Activated CD4-positive, alpha-beta T cell treated with anti-CD3 and anti-CD28 coated beads, Interleukin-2, amount 10 ng/mL, durations not matched to agents 7 days and 5 days (primary cell): ENCODE results near the gene NAA60. TPM values are rescaled to one million over a fixed set of nuclear protein-coding genes. Genes with fewer than 3 reads are reported as not detected.
A peak's percentile ranks its signal among the peaks of the same experiment; 100 is the strongest.
"Not testable (repeated sequence)": the region's sequence is repeated elsewhere in the genome, so short reads cannot be mapped to it uniquely, and the experiment has no call there.

Experiments used
- CTCF ChIA-PET: fragments of 350-600 bp; sonication (Branson Sonifier 250); formaldehyde crosslinking; loops from one replicate; lab custom pipeline; 2021; ENCODE audit warnings: antibody characterized with exemption; lab: Charles Lee
- POLR2A ChIA-PET: fragments of 350-600 bp; sonication (Branson Sonifier 250); formaldehyde crosslinking; loops from one replicate; lab custom pipeline; 2021; ENCODE audit warnings: antibody characterized with exemption; lab: Charles Lee
- DNase-seq: peaks from one replicate; pipeline ENCODE4 v3.0.0-alpha.2; 2020
- H3K27ac Mint-ChIP-seq: one replicate; pipeline ENCODE4 v1.8.0; 2021; ENCODE audit warnings: mild to moderate bottlenecking, moderate library complexity, mixed read lengths
- H3K27me3 Mint-ChIP-seq: one replicate; pipeline ENCODE4 v1.8.0; 2021; ENCODE audit warnings: mixed read lengths
- H3K36me3 Mint-ChIP-seq: one replicate; pipeline ENCODE4 v1.8.0; 2021; ENCODE audit warnings: low read depth, mixed read lengths
- H3K4me1 Mint-ChIP-seq: one replicate; pipeline ENCODE4 v1.8.0; 2021; ENCODE audit warnings: mixed read lengths
- H3K4me3 Mint-ChIP-seq: one replicate; pipeline ENCODE4 v1.8.0; 2021; ENCODE audit warnings: mild to moderate bottlenecking, moderate library complexity, mixed read lengths
- H3K9me3 Mint-ChIP-seq: one replicate; pipeline ENCODE4 v1.8.0; 2021; ENCODE audit warnings: mixed read lengths
- total RNA-seq, 2 experiments: library from RNA; stranded (reverse); gene quantifications; one replicate each; pipeline ENCODE4 v1.2.3, GENCODE V29; 2021

Gene NAA60
- total RNA-seq, 2 experiments from 2014 or later, result 42.6 to 59.1 TPM

DNA sequence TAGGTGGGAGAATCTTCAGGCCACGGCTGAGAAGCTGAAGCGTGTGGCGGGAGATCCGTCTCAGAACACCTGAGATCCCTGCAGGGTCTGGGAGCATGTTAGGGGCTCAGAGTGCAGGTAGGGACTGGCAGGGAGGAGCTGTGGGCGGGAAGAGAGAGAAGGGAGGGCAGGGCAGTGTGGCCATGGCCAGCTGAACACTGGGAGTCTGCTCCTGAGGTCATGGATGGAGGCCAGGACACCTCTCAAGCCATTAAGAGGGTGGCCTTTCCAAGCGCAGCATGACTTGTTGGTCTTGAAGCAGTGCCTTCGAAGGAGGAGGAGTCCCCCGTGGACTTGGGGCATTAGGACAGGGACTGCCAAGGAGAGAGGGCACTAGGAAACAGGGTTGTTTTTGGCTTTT, 23.7 kb downstream of the NAA60 start:
- Mint-ChIP-seq H3K27ac (no peak overlapping the region), H3K9me3 (no peaks in the 10 kb centered on the region), H3K4me1 (peaks cover 41% of the 10 kb centered on the region), H3K27me3 (no peaks in the 10 kb centered on the region), H3K36me3 (peaks cover 39% of the 10 kb centered on the region), H3K4me3 (no peak overlapping the region)
- ChIA-PET POLR2A (no interaction called here), CTCF (no interaction called here)
- no peak for DNase-seq

DNA sequence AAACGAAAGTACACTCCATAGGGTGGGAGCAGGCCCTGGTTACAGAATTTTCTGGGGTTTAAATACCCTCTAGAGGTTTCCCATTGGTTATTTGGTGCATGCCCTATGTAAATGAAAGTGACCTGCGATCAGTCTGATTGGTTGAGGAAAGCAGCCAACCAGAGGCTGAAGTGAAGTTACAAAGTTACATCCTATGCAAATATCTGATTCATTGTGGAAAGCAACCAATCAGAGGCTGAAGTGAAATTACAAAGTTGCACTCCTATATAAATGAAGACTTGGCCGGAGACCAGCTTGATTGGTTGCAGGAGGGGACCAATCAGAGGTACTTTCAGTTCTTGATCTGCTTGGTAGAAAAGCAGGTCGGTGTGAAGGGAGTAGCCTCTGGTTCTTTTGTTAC, 24.4 kb downstream of the NAA60 start:
- no peak overlapping the region for H3K4me3 Mint-ChIP-seq
- ChIA-PET POLR2A (no interaction called here), CTCF (no interaction called here)
- no peaks in the 10 kb centered on the region for H3K27me3 Mint-ChIP-seq
- no peak for DNase-seq
- H3K27ac Mint-ChIP-seq, result peak overlapping the region; percentile 50
- peaks cover 43% of the 10 kb centered on the region for H3K4me1 Mint-ChIP-seq
- no peaks in the 10 kb centered on the region for H3K9me3 Mint-ChIP-seq
- H3K36me3 Mint-ChIP-seq, result peaks cover 44% of the 10 kb centered on the region

DNA sequence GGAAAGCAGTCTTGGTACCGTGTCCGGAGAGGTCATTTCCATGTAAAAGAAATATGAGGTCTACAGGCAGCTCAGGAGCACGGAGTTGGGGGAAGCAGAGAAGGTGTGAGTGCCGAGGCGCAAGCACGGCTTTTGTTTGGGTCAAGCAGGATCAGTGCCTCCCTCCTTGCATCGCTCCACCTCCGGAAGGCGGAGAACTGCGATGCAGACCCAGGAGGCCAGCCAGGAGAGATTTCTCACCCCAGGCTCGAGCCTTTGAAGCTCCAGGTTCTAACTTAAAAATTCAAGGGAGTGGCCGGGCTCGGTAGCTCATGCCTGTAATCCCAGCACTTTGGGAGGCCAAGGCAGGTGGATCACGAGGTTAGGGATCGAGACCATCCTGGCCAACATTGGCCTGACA, 25.0 kb downstream of the NAA60 start:
- ChIA-PET POLR2A (no interaction called here), CTCF (no interaction called here)

DNA sequence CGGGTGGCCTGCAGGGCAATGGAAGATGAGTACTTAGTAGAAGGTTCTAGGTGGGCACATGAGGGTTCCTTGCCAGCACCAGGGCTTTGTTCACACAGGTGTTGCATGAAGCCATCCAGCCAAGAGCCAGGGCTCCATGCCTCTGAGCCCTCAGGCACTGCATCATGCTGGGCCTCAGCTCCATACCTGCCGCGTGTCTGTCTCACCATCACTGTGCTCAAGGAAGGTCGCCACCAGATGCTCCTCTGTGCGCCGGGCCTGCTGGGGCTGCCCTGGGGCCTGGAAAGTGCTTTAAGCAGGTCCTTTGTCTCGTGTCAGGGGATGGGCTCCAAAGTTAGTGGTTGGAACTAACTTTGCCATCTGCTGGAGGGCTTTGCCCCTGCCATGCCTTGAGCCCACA, 26.3 kb downstream of the NAA60 start:
- Mint-ChIP-seq H3K27me3 (no peaks in the 10 kb centered on the region), H3K27ac (no peak overlapping the region), H3K9me3 (no peaks in the 10 kb centered on the region), H3K4me1 (peaks cover 35% of the 10 kb centered on the region), H3K36me3 (peaks cover 47% of the 10 kb centered on the region), H3K4me3 (no peak overlapping the region)
- ChIA-PET CTCF (no interaction called here), POLR2A (no interaction called here)
- DNase-seq, result no peak

More for the DNA sequence above, 25.0 kb downstream of the NAA60 start:
- Mint-ChIP-seq H3K36me3 (peaks cover 50% of the 10 kb centered on the region), H3K9me3 (no peaks in the 10 kb centered on the region), H3K4me1 (peaks cover 45% of the 10 kb centered on the region), H3K27ac (no peak overlapping the region), H3K4me3 (no peak overlapping the region), H3K27me3 (no peaks in the 10 kb centered on the region)
- no peak for DNase-seq

DNA sequence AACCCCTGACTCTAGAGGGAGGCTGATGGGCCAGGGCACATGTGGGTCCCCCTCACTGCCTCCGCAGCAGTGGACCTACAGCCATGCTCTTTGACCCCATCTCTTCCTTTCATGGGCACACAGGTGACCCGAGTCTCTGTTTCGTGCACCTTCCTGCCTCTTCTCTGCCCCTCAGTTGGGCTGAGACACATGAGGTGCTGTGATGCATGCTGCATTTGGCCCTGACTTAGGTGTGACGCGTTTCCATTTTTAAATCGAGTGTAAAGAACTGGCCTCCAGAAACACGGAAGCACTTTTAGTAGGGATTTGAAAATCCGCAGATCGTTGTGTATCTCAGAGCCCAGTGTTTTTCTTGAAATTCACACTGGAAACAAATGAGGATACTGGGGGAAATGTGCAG, 27.2 kb downstream of the NAA60 start:
- CTCF ChIA-PET, result no interaction called here
- Mint-ChIP-seq H3K36me3 (peaks cover 44% of the 10 kb centered on the region), H3K27me3 (no peaks in the 10 kb centered on the region), H3K4me3 (no peak overlapping the region), H3K27ac (no peak overlapping the region), H3K9me3 (no peaks in the 10 kb centered on the region), H3K4me1 (peaks cover 30% of the 10 kb centered on the region)
- POLR2A ChIA-PET, result no interaction called here
- no peak for DNase-seq

DNA sequence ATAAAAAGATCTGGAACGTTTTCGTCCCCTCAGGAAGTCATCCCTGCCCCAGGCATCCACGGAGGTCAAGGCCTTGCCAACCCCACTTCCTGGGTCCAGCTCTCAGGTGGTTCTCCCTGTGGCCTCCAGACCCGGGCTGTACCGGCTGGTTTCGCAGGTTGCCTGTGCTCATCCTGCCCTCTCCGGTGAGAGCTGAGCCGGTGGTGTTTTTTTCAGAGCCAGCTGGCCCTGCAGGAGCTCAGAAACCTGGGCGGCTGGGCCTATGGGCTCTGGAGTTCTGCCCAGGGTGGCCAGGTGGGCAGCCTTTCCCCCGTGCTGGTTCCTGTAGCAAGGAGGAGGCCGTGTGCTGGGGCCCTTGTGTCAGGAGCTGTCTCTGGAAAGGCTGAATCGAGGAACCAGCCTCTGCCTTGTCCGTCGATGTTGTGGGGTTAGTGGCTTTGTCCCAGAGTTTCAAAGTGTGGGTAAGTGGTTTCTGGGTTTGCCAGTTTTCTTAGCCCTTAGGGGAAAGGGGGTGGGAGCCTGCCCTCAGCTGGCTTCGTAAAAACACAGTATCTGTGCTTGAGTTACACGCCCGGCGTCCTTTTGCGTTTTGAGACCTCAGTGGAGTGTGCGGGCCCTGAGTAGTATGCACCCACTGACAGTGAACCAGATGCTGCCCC, 28.2 kb downstream of the NAA60 start:
- Mint-ChIP-seq H3K9me3 (no peaks in the 10 kb centered on the region), H3K36me3 (peaks cover 36% of the 10 kb centered on the region), H3K4me3 (no peak overlapping the region), H3K4me1 (peaks cover 25% of the 10 kb centered on the region), H3K27me3 (no peaks in the 10 kb centered on the region), H3K27ac (no peak overlapping the region)
- ChIA-PET CTCF (interaction anchor here (0.6 to 1.3 kb wide), 2 partner anchors 29 to 264 kb away, joined by 3 to 4 read pairs; partner anchors contain the start of gene CLUAP1), POLR2A (no interaction called here)
- DNase-seq, result no peak

DNA sequence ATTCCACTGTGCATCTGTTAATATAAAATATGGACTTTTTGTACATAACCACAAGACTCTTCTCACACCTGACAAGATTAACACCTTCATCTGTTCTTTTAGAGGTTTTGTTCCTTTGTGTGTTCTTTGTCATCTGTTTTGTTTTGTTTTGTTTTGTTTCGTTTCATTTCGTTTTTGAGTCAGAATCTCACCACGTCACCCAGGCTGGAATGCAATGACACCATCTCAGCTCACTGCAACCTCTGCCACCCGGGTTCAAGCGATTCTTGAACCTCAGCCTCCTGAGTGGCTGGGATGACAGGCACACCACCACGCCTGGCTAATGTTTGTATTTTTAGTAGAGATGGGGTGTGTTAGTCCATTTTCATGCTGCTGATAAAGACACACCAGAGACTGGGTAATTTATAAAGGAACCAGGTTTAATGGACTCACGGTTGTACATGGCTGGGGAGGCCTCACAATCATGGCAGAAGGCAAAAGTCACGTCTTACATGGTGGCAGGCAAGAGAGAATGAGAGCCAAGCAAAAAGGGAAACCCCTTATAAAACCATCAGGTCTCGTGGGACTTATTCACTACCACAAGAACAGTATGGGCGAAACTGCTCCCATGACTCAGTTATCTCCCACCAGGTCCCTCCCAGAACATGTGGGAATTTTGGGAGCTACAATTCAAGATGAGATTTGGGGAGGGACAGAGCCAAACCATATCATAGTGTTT, 29.6 kb downstream of the NAA60 start:
- Mint-ChIP-seq H3K27me3 (no peaks in the 10 kb centered on the region), H3K36me3 (peaks cover 29% of the 10 kb centered on the region), H3K4me1 (peaks cover 14% of the 10 kb centered on the region), H3K4me3 (no peak overlapping the region), H3K27ac (no peak overlapping the region), H3K9me3 (no peaks in the 10 kb centered on the region)
- ChIA-PET POLR2A (no interaction called here), CTCF (interaction anchor here (1.3 kb wide), 1 partner anchor 28 kb away, joined by 4 read pairs; the partner anchor contains the start of gene CLUAP1)
- no peak for DNase-seq

DNA sequence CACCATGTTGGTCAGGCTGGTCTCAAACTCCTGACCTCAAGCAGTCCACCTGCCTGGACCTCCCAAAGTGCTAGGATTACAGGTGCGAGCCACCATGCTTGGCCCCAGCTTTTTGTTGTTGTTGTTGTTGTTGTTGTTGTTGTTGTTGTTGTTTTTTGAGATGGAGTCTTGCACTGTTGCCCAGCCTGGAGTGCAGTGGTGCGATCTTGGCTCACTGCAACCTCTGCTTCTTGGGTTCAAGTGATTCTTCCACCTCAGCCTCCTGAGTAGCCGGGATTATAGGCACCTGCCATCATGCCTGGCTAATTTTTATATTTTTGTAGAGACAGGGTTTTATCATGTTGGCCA, 30.1 kb downstream of the NAA60 start:
- Mint-ChIP-seq H3K36me3 (peaks cover 26% of the 10 kb centered on the region), H3K4me1 (peaks cover 14% of the 10 kb centered on the region)
- CTCF ChIA-PET, POLR2A ChIA-PET, H3K9me3 Mint-ChIP-seq, H3K27ac Mint-ChIP-seq, DNase-seq, H3K27me3 Mint-ChIP-seq, H3K4me3 Mint-ChIP-seq: not testable (repeated sequence)

DNA sequence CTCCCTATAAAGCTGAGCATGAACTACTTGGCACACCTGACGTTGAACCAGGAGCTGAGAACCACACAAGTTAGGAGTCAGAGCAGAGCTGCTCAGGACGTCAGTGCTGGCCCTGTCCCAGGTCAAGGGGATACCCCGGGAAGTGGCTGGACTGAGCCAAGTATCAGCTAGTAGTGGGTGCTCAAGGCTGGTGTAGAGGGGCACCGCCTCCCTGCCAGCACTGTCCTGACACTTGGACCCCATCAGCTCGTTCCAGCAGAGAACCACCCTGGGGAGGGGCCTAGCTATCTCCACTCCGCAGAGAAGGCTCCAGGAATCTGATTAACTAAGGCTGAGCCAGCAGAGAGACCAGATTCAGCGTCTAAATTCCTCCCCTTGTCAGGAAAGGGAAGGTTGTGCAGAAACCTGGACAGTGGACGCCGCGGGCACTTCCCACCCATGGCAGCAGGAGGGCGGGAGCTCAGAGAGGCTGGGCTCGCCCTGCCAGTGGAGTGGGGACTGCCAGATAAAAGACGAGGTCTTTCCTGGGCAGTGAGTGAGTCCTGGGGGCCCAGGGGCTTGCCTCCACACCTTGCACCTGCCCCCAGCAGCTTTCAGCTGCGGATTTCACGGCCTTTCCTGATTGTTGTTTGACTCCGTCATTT, 30.8 kb downstream of the NAA60 start:
- Mint-ChIP-seq H3K9me3 (no peaks in the 10 kb centered on the region), H3K4me1 (peaks cover 14% of the 10 kb centered on the region), H3K36me3 (peaks cover 31% of the 10 kb centered on the region), H3K4me3 (no peak overlapping the region), H3K27me3 (no peaks in the 10 kb centered on the region), H3K27ac (no peak overlapping the region)
- DNase-seq, result no peak
- ChIA-PET POLR2A (no interaction called here), CTCF (no interaction called here)

DNA sequence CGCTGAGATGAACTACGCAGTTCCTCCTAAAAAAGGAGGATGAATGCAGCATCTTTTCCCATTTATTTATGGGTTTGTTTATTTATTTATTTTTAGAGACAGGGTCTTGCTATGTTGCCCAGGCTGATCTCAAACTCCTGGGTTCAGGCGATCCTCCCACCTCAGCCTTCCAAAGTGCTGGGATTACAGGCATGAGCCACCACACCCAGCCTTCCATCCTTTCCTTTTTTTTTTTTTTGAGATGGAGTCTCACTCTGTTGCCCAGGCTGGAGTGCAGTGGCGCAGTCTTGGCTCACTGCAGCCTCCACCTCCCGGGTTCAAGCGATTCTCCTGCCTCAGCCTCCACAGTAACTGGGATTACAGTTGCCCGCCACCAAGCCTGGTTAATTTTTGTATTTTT, 31.4 kb downstream of the NAA60 start:
- H3K4me1 Mint-ChIP-seq, result peaks cover 14% of the 10 kb centered on the region
- peaks cover 37% of the 10 kb centered on the region for H3K36me3 Mint-ChIP-seq
- POLR2A ChIA-PET, H3K27ac Mint-ChIP-seq, CTCF ChIA-PET, H3K9me3 Mint-ChIP-seq, DNase-seq, H3K27me3 Mint-ChIP-seq, H3K4me3 Mint-ChIP-seq: not testable (repeated sequence)

DNA sequence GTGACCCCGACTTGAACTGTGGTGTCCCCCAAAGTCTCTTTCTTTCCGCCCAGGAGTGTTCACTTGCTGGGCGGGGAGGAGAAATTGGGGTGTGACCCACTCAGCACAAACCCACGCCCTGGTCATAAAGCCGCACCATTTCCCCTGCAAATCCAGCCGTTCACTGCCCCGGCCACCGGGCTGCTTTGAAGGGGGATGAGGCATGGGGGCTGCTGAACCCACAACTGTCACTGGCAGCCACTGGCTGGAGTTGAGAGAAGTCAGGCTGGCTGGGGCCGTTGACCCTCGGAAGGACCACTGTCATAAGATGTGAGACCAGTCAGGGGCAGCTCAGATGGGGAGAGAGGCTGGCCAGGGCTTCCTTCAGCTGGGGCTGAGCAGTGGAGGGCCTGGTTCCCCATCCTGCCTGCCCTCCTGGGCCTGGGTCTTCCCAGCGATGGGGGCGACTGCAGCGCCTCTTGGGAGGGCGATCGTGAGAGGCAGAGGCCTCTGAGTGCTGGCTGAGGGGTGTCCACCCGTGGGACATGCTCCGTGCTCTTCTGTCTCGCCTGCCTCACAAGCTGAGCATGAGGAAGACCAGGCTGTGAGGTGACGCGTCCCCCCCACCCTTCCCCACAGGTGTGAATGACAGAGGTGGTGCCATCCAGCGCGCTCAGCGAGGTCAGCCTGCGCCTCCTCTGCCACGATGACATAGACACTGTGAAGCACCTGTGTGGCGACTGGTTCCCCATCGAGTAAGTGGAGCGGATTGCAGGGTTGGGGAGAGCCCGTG, 32.3 kb downstream of the NAA60 start:
- POLR2A ChIA-PET, result no interaction called here
- Mint-ChIP-seq H3K9me3 (no peaks in the 10 kb centered on the region), H3K36me3 (peaks cover 37% of the 10 kb centered on the region), H3K4me1 (peaks cover 13% of the 10 kb centered on the region), H3K27ac (no peak overlapping the region), H3K4me3 (no peak overlapping the region), H3K27me3 (no peaks in the 10 kb centered on the region)
- CTCF ChIA-PET, result interaction anchor here (1.0 kb wide), 1 partner anchor 22 kb away, joined by 3 read pairs; no protein-coding TSS in a partner anchor
- no peak for DNase-seq

DNA sequence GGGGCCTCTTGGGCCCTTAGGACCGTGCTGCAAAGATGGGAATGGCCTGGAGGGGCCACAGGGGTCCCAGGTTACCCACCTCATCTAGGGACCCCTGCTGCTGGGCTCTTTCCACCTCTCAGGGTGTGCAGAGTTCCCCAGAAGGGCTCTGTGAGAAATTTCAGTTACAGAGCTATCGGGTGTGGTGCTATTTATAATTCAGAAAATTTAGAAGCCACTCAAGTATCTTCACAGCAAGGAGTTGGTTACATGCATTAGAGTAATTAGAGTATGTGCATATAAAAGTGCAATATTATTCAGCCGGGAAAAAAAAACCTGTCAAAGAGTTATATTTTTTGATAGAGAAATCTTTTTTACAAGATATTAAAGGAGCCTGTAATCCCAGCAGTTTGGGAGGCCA, 32.9 kb downstream of the NAA60 start:
- H3K9me3 Mint-ChIP-seq, result no peaks in the 10 kb centered on the region
- ChIA-PET CTCF (interaction anchor here (1.0 kb wide), 1 partner anchor 23 kb away, joined by 3 read pairs; no protein-coding TSS in a partner anchor), POLR2A (no interaction called here)
- H3K4me3 Mint-ChIP-seq, result no peak overlapping the region
- no peak overlapping the region for H3K27ac Mint-ChIP-seq
- DNase-seq, result no peak
- H3K4me1 Mint-ChIP-seq, result peaks cover 10% of the 10 kb centered on the region
- peaks cover 37% of the 10 kb centered on the region for H3K36me3 Mint-ChIP-seq
- no peaks in the 10 kb centered on the region for H3K27me3 Mint-ChIP-seq
